ENCODE measurements around the gene UBE4A.

UBE4A gene

GRCh38 chr11:118359295-118359958 lies at the start of gene UBE4A:
TSS of gene UBE4A (plus strand) at chr11:118359600. CDS start at chr11:118365081, 5,481 bp downstream.
- peak; percentile 99 for DNase-seq

- DNase-seq = no peak
These were observed 49.1 kb upstream of the UBE4A start for GRCh38 chr11:118310271-118310670.

GRCh38 chr11:118310781-118311485 lies 48.5 kb upstream of the UBE4A start:
- no peak for DNase-seq

- DNase-seq = no peak
These were observed 47.9 kb upstream of the UBE4A start for GRCh38 chr11:118311518-118311917.

GRCh38 chr11:118312328-118312727 lies 47.1 kb upstream of the UBE4A start:
- DNase-seq = no peak

GRCh38 chr11:118313242-118313641 lies 46.2 kb upstream of the UBE4A start:
- no peak for DNase-seq

GRCh38 chr11:118314988-118315411 lies 44.4 kb upstream of the UBE4A start:
- no peak for DNase-seq

GRCh38 chr11:118318124-118318523 lies 41.3 kb upstream of the UBE4A start:
- no peak for DNase-seq

GRCh38 chr11:118318581-118319336 lies 40.6 kb upstream of the UBE4A start:
- DNase-seq = no peak

- no peak for DNase-seq
These were observed 40.1 kb upstream of the UBE4A start for GRCh38 chr11:118319337-118319707.

- no peak for DNase-seq
These were observed 38.9 kb upstream of the UBE4A start for GRCh38 chr11:118320515-118320914.

GRCh38 chr11:118321386-118322082 lies 37.9 kb upstream of the UBE4A start:
- DNase-seq = no peak

GRCh38 chr11:118322721-118323120 lies 36.7 kb upstream of the UBE4A start:
- DNase-seq = no peak

GRCh38 chr11:118325283-118325682 lies 34.1 kb upstream of the UBE4A start:
- no peak for DNase-seq

GRCh38 chr11:118328745-118329144 lies 30.7 kb upstream of the UBE4A start:
- DNase-seq = no peak

- DNase-seq = no peak
These were observed 24.7 kb upstream of the UBE4A start for GRCh38 chr11:118334745-118335144.

- peak; percentile 88 for DNase-seq
These were observed 20.8 kb upstream of the UBE4A start for GRCh38 chr11:118338637-118339061.

GRCh38 chr11:118339281-118339961 lies 20.0 kb upstream of the UBE4A start:
- peak; percentile 47 for DNase-seq

GRCh38 chr11:118340449-118340848 lies 19.0 kb upstream of the UBE4A start:
- DNase-seq = peak; percentile 17

- no peak for DNase-seq
These were observed 18.1 kb upstream of the UBE4A start for GRCh38 chr11:118341261-118341660.

GRCh38 chr11:118341815-118342489 lies 17.4 kb upstream of the UBE4A start:
- DNase-seq = peak; percentile 55
